HepG2 (cell line): ENCODE measurements around the gene ZNF770. TPM values are rescaled to one million over a fixed set of nuclear protein-coding genes. Genes with fewer than 3 reads are reported as not detected.

Source experiments
- CEBPB ChIP-seq: IDR thresholded peaks from 2 replicates; pipeline ENCODE4 v1.6.1; 2011; ENCODE audit warnings: low read depth, low read length, improper control_type of control experiment, borderline replicate concordance
- GABPA ChIP-seq, 2 experiments: IDR thresholded peaks; 2 replicates each; pipeline ENCODE4 v1.6.1; 2011 to 2016; ENCODE audit warnings: low read depth in 2 of 2, low read length in 1 of 2, missing biosample characterization in 1 of 2, missing genetic modification characterization in 1 of 2
- HIVEP1 ChIP-seq: sonication (generic); formaldehyde crosslinking; IDR thresholded peaks from 2 replicates; pipeline ENCODE4 v1.4.0; 2020; ENCODE audit warnings: mild to moderate bottlenecking, missing genetic modification reagents
- MAFG ChIP-seq: sonication (generic); formaldehyde crosslinking; IDR thresholded peaks from 2 replicates; pipeline ENCODE4 v1.5.1; 2020; ENCODE audit warnings: mild to moderate bottlenecking, missing genetic modification reagents
- MEF2D ChIP-seq: sonication (generic); formaldehyde crosslinking; IDR thresholded peaks from 2 replicates; pipeline ENCODE4 v1.5.1; 2020; ENCODE audit warnings: mild to moderate bottlenecking, missing genetic modification reagents
- SNAI1 ChIP-seq: sonication (generic); formaldehyde crosslinking; IDR thresholded peaks from 2 replicates; pipeline ENCODE4 v1.5.0; 2020; ENCODE audit warnings: mild to moderate bottlenecking, missing genetic modification reagents, borderline replicate concordance
- SOX13 ChIP-seq, 3 experiments: fragments of 450-650 bp in 1 of 3; sonication (generic) in 1 of 3; formaldehyde crosslinking in 1 of 3; IDR thresholded peaks in 2 of 3; conservative IDR thresholded peaks in 1 of 3; 2 replicates each; pipeline versions ENCODE4 v1.5.0 to v1.6.1; 2016 to 2020; ENCODE audit warnings: antibody characterized with exemption in 1 of 3, mild to moderate bottlenecking in 1 of 3, missing compliant biosample characterization in 1 of 3, missing genetic modification reagents in 1 of 3, moderate library complexity in 1 of 3
- TARDBP ChIP-seq: sonication (generic); formaldehyde crosslinking; IDR thresholded peaks from 2 replicates; pipeline ENCODE4 v1.8.0; 2022; ENCODE audit warnings: mild to moderate bottlenecking, missing genetic modification reagents
- TBP ChIP-seq: sonication (generic); formaldehyde crosslinking; IDR thresholded peaks from 2 replicates; pipeline ENCODE4 v1.5.0; 2020; ENCODE audit warnings: missing genetic modification reagents
- YY1 ChIP-seq: IDR thresholded peaks from 2 replicates; pipeline ENCODE4 v1.6.1; 2011; ENCODE audit warnings: low read length, low read depth, moderate library complexity, mild to moderate bottlenecking; ENCODE audit not compliant: insufficient read depth, insufficient replicate concordance
- ZMYM2 ChIP-seq: sonication (generic); formaldehyde crosslinking; IDR thresholded peaks from 2 replicates; pipeline ENCODE4 v1.8.0; 2022; ENCODE audit warnings: mild to moderate bottlenecking, missing genetic modification reagents
- ZNF772 ChIP-seq: sonication (generic); formaldehyde crosslinking; IDR thresholded peaks from 2 replicates; pipeline ENCODE4 v1.5.0; 2020; ENCODE audit warnings: mild to moderate bottlenecking, missing genetic modification reagents
- ZNF775 ChIP-seq: sonication (generic); formaldehyde crosslinking; IDR thresholded peaks from 2 replicates; pipeline ENCODE4 v1.4.0; 2020; ENCODE audit warnings: missing genetic modification reagents, mild to moderate bottlenecking, moderate library complexity, borderline replicate concordance
- ZSCAN31 ChIP-seq: sonication (generic); formaldehyde crosslinking; IDR thresholded peaks from 2 replicates; pipeline ENCODE4 v1.5.0; 2020; ENCODE audit warnings: low read depth, mild to moderate bottlenecking, missing genetic modification reagents
- polyA plus RNA-seq, 8 experiments: library from polyadenylated mRNA; depleted of rRNA in 3 of 8; stranded (reverse) in 7 of 8; unstranded in 1 of 8; fragments of >200 nt; fragmentation: Illumina TruSeq in 4 of 8; extraction: Trizol in 4 of 8; gene quantifications; 2 replicates each; pipeline versions ENCODE4 v1.2.1 to v1.2.3, GENCODE V29; 2011 to 2016; ENCODE audit warnings: low read depth in 4 of 8, missing spikeins in 1 of 8, mixed read lengths in 1 of 8; ENCODE audit not compliant: insufficient read depth in 1 of 8
- total RNA-seq, 5 experiments: library from RNA; depleted of rRNA; stranded (reverse); fragments of >200 nt; fragmentation: Illumina TruSeq; extraction: Trizol; gene quantifications; 2 replicates each; pipeline ENCODE4 v1.2.3, GENCODE V29; 2016; ENCODE audit warnings: low read depth in 1 of 5
- TF ChIP-seq, protein P1 (sequence below): sonication (generic); formaldehyde crosslinking; IDR thresholded peaks from 2 replicates; pipeline ENCODE4 v1.5.0; 2020; ENCODE audit warnings: mild to moderate bottlenecking, low read depth, missing genetic modification reagents, borderline replicate concordance
- TF ChIP-seq, protein P2 (sequence below): sonication (generic); formaldehyde crosslinking; IDR thresholded peaks from 2 replicates; pipeline ENCODE4 v1.4.0; 2020; ENCODE audit warnings: missing genetic modification reagents, borderline replicate concordance
- TF ChIP-seq, protein P3 (sequence below): conservative IDR thresholded peaks from 2 replicates; pipeline ENCODE4 v1.6.1; 2018; ENCODE audit warnings: missing genetic modification reagents
- TF ChIP-seq, protein P4 (sequence below): sonication (generic); formaldehyde crosslinking; IDR thresholded peaks from 2 replicates; pipeline ENCODE4 v1.5.1; 2020; ENCODE audit warnings: mild to moderate bottlenecking, missing genetic modification reagents
- TF ChIP-seq, protein P5 (sequence below): IDR thresholded peaks from 2 replicates; pipeline ENCODE4 v1.6.1; 2016; ENCODE audit warnings: missing compliant biosample characterization, missing genetic modification reagents, borderline replicate concordance

Gene ZNF770
- total and polyA plus RNA-seq, 2 of the 13 experiments (the other 11 are each of a cell fraction or from before 2014, with no cell fraction given) = 15.5 to 33.1 TPM

DNA sequence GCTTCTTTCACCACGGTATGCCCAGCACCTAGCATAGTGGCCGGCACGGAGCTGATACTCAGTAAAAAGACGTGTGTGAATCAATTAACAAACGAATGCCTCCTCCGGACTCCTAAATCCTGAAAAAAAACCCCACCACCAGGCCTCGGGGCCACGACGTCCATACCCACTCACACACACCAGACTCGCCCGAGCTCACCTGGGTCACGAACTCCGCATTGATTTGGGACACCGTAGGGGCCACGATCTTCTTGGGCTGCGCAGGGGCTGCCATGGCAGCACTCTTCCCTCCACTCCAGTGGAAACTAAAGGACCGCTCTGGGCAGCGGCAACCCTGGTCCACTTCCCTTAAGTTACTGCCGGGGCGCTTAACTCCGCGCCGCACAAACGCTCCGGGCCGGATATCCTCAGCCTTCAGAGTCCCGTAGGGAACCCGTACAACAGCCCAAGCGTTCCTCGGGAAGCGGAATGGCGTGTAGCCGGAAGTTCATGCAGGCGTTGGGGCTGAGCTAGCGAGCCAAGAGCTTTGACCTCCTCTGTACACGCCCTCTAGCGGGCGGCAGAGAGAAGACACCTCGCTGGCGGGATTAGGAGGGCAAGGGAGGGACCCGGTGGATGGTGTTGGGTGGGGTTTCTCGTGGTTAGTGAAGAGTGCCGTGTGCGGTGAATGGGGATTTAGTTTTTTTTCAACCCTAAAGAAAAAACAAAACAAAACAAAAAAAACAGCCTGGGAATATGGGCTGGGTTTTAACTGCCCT is 18.6 kb downstream of the ZNF770 start, which contains the start of gene AQR (continued):
- TF ChIP-seq, protein P1, sequence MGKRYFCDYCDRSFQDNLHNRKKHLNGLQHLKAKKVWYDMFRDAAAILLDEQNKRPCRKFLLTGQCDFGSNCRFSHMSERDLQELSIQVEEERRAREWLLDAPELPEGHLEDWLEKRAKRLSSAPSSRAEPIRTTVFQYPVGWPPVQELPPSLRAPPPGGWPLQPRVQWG = no peak
- 0 out of 2 replicates have a peak, but pooled peaks have one; percentile 24 for TF ChIP-seq ZMYM2 (CRISPR knock-in tag)
- no peak for TF ChIP-seq CEBPB
- TF ChIP-seq MAFG (CRISPR knock-in tag) = no peak
- peak; percentile 51 for TF ChIP-seq ZNF772 (CRISPR knock-in tag)
- TF ChIP-seq, protein P2, sequence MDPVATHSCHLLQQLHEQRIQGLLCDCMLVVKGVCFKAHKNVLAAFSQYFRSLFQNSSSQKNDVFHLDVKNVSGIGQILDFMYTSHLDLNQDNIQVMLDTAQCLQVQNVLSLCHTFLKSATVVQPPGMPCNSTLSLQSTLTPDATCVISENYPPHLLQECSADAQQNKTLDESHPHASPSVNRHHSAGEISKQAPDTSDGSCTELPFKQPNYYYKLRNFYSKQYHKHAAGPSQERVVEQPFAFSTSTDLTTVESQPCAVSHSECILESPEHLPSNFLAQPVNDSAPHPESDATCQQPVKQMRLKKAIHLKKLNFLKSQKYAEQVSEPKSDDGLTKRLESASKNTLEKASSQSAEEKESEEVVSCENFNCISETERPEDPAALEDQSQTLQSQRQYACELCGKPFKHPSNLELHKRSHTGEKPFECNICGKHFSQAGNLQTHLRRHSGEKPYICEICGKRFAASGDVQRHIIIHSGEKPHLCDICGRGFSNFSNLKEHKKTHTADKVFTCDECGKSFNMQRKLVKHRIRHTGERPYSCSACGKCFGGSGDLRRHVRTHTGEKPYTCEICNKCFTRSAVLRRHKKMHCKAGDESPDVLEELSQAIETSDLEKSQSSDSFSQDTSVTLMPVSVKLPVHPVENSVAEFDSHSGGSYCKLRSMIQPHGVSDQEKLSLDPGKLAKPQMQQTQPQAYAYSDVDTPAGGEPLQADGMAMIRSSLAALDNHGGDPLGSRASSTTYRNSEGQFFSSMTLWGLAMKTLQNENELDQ (CRISPR knock-in tag) = no peak
- TF ChIP-seq SNAI1 (CRISPR knock-in tag) = no peak
- peak; percentile 19; the same call in 1 of the 2 replicates for TF ChIP-seq MEF2D (CRISPR knock-in tag)
- no peak for TF ChIP-seq HIVEP1 (CRISPR knock-in tag)
- TF ChIP-seq, protein P3, sequence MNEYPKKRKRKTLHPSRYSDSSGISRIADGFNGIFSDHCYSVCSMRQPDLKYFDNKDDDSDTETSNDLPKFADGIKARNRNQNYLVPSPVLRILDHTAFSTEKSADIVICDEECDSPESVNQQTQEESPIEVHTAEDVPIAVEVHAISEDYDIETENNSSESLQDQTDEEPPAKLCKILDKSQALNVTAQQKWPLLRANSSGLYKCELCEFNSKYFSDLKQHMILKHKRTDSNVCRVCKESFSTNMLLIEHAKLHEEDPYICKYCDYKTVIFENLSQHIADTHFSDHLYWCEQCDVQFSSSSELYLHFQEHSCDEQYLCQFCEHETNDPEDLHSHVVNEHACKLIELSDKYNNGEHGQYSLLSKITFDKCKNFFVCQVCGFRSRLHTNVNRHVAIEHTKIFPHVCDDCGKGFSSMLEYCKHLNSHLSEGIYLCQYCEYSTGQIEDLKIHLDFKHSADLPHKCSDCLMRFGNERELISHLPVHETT (CRISPR knock-in tag) = peak; percentile 92
- TF ChIP-seq ZNF775 (CRISPR knock-in tag) = no peak
- TF ChIP-seq, protein P4, sequence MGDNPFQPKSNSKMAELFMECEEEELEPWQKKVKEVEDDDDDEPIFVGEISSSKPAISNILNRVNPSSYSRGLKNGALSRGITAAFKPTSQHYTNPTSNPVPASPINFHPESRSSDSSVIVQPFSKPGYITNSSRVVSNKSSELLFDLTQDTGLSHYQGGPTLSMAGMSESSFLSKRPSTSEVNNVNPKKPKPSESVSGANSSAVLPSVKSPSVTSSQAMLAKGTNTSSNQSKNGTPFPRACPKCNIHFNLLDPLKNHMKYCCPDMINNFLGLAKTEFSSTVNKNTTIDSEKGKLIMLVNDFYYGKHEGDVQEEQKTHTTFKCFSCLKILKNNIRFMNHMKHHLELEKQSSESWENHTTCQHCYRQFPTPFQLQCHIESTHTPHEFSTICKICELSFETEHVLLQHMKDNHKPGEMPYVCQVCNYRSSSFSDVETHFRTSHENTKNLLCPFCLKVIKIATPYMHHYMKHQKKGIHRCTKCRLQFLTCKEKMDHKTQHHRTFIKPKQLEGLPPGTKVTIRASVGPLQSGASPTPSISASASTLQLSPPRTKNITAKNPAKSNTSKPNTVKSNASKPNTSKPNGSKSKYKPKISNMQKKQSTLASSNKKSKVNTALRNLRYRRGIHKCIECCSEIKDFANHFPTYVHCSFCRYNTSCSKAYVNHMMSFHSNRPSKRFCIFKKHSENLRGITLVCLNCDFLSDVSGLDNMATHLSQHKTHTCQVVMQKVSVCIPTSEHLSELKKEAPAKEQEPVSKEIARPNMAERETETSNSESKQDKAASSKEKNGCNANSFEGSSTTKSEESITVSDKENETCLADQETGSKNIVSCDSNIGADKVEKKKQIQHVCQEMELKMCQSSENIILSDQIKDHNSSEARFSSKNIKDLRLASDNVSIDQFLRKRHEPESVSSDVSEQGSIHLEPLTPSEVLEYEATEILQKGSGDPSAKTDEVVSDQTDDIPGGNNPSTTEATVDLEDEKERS (CRISPR knock-in tag) = no peak
- peak; percentile 80 for TF ChIP-seq YY1
- TF ChIP-seq, protein P5, sequence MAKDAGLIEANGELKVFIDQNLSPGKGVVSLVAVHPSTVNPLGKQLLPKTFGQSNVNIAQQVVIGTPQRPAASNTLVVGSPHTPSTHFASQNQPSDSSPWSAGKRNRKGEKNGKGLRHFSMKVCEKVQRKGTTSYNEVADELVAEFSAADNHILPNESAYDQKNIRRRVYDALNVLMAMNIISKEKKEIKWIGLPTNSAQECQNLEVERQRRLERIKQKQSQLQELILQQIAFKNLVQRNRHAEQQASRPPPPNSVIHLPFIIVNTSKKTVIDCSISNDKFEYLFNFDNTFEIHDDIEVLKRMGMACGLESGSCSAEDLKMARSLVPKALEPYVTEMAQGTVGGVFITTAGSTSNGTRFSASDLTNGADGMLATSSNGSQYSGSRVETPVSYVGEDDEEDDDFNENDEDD (CRISPR knock-in tag) = peak; percentile 71; the same call in 1 of the 2 replicates
- TF ChIP-seq SOX13 (IDR thresholded peaks at IDR 0.05) = no peak
- peak in 1 of 2 experiments; percentile 66; a peak in 1 of 4 replicates for TF ChIP-seq SOX13 (CRISPR knock-in tag; conservative IDR thresholded peaks at IDR 0.05 in 1 of 2, IDR thresholded peaks at IDR 0.05 in 1 of 2)
- peak; percentile 98 for TF ChIP-seq GABPA (IDR thresholded peaks at IDR 0.05; ENCODE audit: low read depth, low read length)
- TF ChIP-seq GABPA (CRISPR knock-in tag; IDR thresholded peaks at IDR 0.05; ENCODE audit: low read depth) = peak; percentile 99
- peak; percentile 72; the same call in 1 of the 2 replicates for TF ChIP-seq ZSCAN31
- TF ChIP-seq TARDBP = peak; percentile 96
- TF ChIP-seq TBP (CRISPR knock-in tag) = no peak
